ENCODE results near the gene TNP2. TPM values are rescaled to one million over a fixed set of nuclear protein-coding genes. Genes with fewer than 3 reads are reported as not detected.

Gene TNP2
- total and polyA plus RNA-seq, 8 donors = not detected

GRCh38 chr16:11298143-11298900 lies 29.2 kb upstream of the TNP2 start:
- peaks cover 20 to 35% (median 30%) of the 10 kb centered on the region in 4 donors for H3K4me1 ChIP-seq
- no peak for DNase-seq
- H3K4me3 ChIP-seq = no peak overlapping the region
- H3K36me3 ChIP-seq = no peaks in the 10 kb centered on the region
- no peaks in the 10 kb centered on the region for H3K27me3 ChIP-seq
- 76 to 93% (median 87%) methylated on average over 5 of the region's 5 CpGs for WGBS, 5 donors
- no peaks in the 10 kb centered on the region for H3K9me3 ChIP-seq
- intact Hi-C loops (cut with DNase I; ENCODE audit: low total_unique reads) = no loop called here
- peak overlapping the region in 4 of 5 donors; percentile 56 to 73 (median 64) for H3K27ac ChIP-seq
- TF ChIP-seq EP300 (IDR thresholded peaks at IDR 0.05) = no peak
- no peak for TF ChIP-seq CTCF (IDR thresholded peaks at IDR 0.05)

- Histone ChIP-seq H3K9me3 (no peaks in the 10 kb centered on the region), H3K27ac (peak overlapping the region; percentile 25 to 73 (median 61)), H3K4me3 (peak overlapping the region; percentile 12 to 27 (median 22)), H3K4me1 (peaks cover 16 to 28% (median 25%) of the 10 kb centered on the region in 4 donors), H3K27me3 (no peaks in the 10 kb centered on the region), H3K36me3 (no peaks in the 10 kb centered on the region)
- 6 to 10% (median 7%) methylated on average over 15 to 19 of the region's 19 CpGs for WGBS, 5 donors
- TF ChIP-seq POLR2AphosphoS5 (IDR thresholded peaks at IDR 0.05) = peak; percentile 37 to 86 (median 66)
- TF ChIP-seq POLR2A (IDR thresholded peaks at IDR 0.05) = no peak
- no peak for TF ChIP-seq EP300 (IDR thresholded peaks at IDR 0.05)
- peak in 1 of 7 experiments; percentile 43 for TF ChIP-seq CTCF (IDR thresholded peaks at IDR 0.05)
- DNase-seq = peak; percentile 91 to 92
- intact Hi-C loops (cut with DNase I; ENCODE audit: low total_unique reads) = no loop called here
These were observed 28.5 kb upstream of the TNP2 start for GRCh38 chr16:11297492-11298142.

- peak overlapping the region in 2 of 4 donors; percentile 12 to 27 for H3K4me3 ChIP-seq
- 20 to 38% (median 26%) methylated on average over 9 to 10 of the region's 10 CpGs for WGBS, 5 donors
- no peak for TF ChIP-seq POLR2A (IDR thresholded peaks at IDR 0.05)
- DNase-seq = peak; percentile 58 to 68
- H3K27me3 ChIP-seq = no peaks in the 10 kb centered on the region
- intact Hi-C loops (cut with DNase I; ENCODE audit: low total_unique reads) = no loop called here
- H3K9me3 ChIP-seq = no peaks in the 10 kb centered on the region
- peak overlapping the region; percentile 25 to 73 (median 61) for H3K27ac ChIP-seq
- H3K4me1 ChIP-seq = peaks cover 16 to 28% (median 25%) of the 10 kb centered on the region in 4 donors
- no peaks in the 10 kb centered on the region for H3K36me3 ChIP-seq
These were observed 27.8 kb upstream of the TNP2 start for GRCh38 chr16:11296706-11297491.

GRCh38 chr16:11296351-11296705 lies 27.2 kb upstream of the TNP2 start:
- Histone ChIP-seq H3K27me3 (no peaks in the 10 kb centered on the region), H3K4me1 (peaks cover 16 to 28% (median 25%) of the 10 kb centered on the region in 4 donors), H3K4me3 (no peak overlapping the region), H3K36me3 (no peaks in the 10 kb centered on the region), H3K27ac (peak overlapping the region in 4 of 5 donors; percentile 56 to 73 (median 64)), H3K9me3 (no peaks in the 10 kb centered on the region)
- DNase-seq = no peak
- TF ChIP-seq CTCF (IDR thresholded peaks at IDR 0.05) (no peak), EP300 (IDR thresholded peaks at IDR 0.05) (no peak), POLR2A (IDR thresholded peaks at IDR 0.05) (no peak), POLR2AphosphoS5 (IDR thresholded peaks at IDR 0.05) (no peak)
- intact Hi-C loops (cut with DNase I; ENCODE audit: low total_unique reads) = no loop called here
- 56 to 74% (median 66%) methylated on average over 3 of the region's 3 CpGs for WGBS, 5 donors
